KOPT-K1 (cell line): ENCODE measurements around the gene COCH.

Source experiments
- H3K27ac ChIP-seq: fragments of 200-600 bp; sonication (generic); 2 replicates; pipeline ENCODE4 v1.5.1; 2016; ENCODE audit warnings: antibody characterized with exemption, mild to moderate bottlenecking, low read depth, low read length; ENCODE audit not compliant: poor library complexity, severe bottlenecking
- H3K36me3 ChIP-seq: fragments of 200-600 bp; sonication (generic); 2 replicates; pipeline ENCODE4 v1.5.1; 2017; ENCODE audit warnings: antibody characterized with exemption, mild to moderate bottlenecking, low read length, moderate library complexity; ENCODE audit not compliant: insufficient read depth
- H3K9me3 ChIP-seq: fragments of 200-600 bp; sonication (generic); 2 replicates; pipeline ENCODE4 v1.5.1; 2017; ENCODE audit warnings: antibody characterized with exemption, low read length, mild to moderate bottlenecking; ENCODE audit not compliant: insufficient read depth, poor library complexity, severe bottlenecking

Gene COCH

GRCh38 chr14:30868736-30869135 is 5.6 kb upstream of the COCH start:
- no peaks in the 10 kb centered on the region for H3K9me3 ChIP-seq
- no peak overlapping the region for H3K27ac ChIP-seq
- H3K36me3 ChIP-seq = no peaks in the 10 kb centered on the region

GRCh38 chr14:30869551-30870155 is 4.7 kb upstream of the COCH start:
- Histone ChIP-seq H3K36me3 (no peaks in the 10 kb centered on the region), H3K9me3 (peaks cover under 1% of the 10 kb centered on the region), H3K27ac (no peak overlapping the region)

GRCh38 chr14:30872602-30873001 is 1.8 kb upstream of the COCH start:
- Histone ChIP-seq H3K27ac (no peak overlapping the region), H3K36me3 (no peaks in the 10 kb centered on the region), H3K9me3 (peaks cover 12% of the 10 kb centered on the region)

- Histone ChIP-seq H3K36me3 (no peaks in the 10 kb centered on the region), H3K27ac (no peak overlapping the region), H3K9me3 (peaks cover 12% of the 10 kb centered on the region)
Observed at GRCh38 chr14:30873308-30874119, 845 bp upstream of the COCH start.

DNA sequence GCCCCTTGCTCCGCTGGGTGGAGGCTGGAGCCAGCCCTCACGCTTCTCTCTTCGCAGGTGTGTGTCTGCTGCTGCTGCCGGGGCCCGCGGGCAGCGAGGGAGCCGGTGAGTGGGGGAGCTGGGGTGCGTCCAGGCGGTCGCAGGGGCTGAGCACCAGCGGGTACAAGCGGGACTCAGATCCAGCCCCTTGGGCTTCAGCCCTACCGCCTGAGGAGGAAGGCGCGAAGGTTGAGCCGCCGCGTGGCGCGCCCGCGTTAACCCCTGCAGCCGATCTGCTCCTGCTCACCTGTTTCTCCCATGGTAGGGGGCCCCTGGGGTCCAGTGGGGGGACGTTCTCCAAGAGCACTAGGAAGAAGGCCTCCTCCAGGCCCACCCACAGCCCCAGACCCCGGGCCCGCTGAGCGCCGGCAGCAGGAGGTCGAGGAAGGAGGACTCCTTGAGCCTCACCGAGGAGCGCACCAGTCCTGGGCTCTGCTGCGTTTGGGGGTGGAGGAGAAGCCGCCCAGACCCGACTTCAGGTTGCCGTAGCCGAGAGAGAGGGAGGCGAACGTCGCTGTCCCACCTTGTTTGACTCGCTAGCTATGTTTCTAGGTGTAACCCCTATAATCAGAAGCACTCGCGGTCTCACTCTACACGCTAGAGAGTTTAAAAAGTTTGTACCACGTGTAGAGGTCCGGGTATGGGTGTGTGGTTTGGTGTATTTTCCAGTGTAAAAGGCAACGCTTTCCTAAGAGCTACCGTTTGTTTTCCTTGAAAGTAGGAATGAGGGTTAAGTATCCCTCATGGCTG is 834 bp downstream of the COCH start:
- no peak overlapping the region for H3K27ac ChIP-seq
- peaks cover 12% of the 10 kb centered on the region for H3K9me3 ChIP-seq
- no peaks in the 10 kb centered on the region for H3K36me3 ChIP-seq

GRCh38 chr14:30875788-30876053 is 1.4 kb downstream of the COCH start:
- Histone ChIP-seq H3K36me3 (no peaks in the 10 kb centered on the region), H3K9me3 (peaks cover 12% of the 10 kb centered on the region), H3K27ac (no peak overlapping the region)

DNA sequence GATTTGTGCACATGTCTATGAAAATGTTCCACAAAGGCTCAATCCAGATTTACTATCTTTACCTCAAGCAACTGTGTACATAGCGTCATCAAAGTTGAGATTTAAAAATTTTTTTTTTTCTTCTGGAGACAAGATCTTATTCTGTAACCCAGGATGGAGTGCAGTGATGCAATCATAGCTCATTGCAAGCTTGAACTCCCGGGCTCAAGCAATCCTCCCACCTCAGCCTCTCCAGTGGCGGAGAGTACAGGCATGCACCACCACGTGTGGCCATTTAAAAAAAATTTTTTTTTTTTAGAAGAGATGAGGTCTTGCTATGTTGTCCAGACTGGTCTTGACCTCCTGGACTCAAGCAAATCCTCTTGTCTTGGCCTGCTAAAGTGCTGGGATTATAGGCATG is 2.3 kb downstream of the COCH start:
- Histone ChIP-seq H3K9me3 (peaks cover 12% of the 10 kb centered on the region), H3K36me3 (no peaks in the 10 kb centered on the region)

GRCh38 chr14:30882431-30882830 is 8.1 kb downstream of the COCH start:
- Histone ChIP-seq H3K27ac (no peak overlapping the region), H3K36me3 (no peaks in the 10 kb centered on the region), H3K9me3 (no peaks in the 10 kb centered on the region)

More for the DNA sequence above, 2.3 kb downstream of the COCH start:
- no peak overlapping the region for H3K27ac ChIP-seq

- no peaks in the 10 kb centered on the region for H3K9me3 ChIP-seq
- H3K27ac ChIP-seq = no peak overlapping the region
- H3K36me3 ChIP-seq = no peaks in the 10 kb centered on the region
Observed at GRCh38 chr14:30883508-30884294, 9.3 kb downstream of the COCH start.

- no peaks in the 10 kb centered on the region for H3K36me3 ChIP-seq
- H3K9me3 ChIP-seq = no peaks in the 10 kb centered on the region
- no peak overlapping the region for H3K27ac ChIP-seq
Observed at GRCh38 chr14:30884901-30885300, 10.5 kb downstream of the COCH start.

DNA sequence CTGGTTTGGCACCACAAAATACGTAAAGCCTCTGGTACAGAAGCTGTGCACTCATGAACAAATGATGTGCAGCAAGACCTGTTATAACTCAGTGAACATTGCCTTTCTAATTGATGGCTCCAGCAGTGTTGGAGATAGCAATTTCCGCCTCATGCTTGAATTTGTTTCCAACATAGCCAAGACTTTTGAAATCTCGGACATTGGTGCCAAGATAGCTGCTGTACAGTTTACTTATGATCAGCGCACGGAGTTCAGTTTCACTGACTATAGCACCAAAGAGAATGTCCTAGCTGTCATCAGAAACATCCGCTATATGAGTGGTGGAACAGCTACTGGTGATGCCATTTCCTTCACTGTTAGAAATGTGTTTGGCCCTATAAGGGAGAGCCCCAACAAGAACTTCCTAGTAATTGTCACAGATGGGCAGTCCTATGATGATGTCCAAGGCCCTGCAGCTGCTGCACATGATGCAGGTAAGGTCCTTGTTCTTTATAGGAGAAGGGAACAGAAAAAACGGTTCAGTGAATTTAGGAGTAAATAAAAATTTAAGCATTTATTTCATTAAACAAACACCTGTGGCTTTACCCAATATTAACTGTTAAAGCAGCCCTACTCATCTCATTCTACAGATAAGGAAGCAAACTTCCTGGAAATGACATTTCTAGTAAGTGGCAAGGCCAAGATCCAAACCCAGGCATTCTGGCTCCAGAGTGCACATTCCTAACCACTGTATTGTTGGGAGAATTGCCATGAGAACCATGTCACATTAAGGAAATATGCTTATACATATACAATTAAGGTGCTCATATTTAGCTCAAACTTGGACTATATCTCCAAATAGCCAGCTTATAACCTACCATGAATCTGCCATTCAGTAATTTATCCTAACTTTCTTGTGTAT is 11.7 kb downstream of the COCH start:
- Histone ChIP-seq H3K27ac (no peak overlapping the region), H3K36me3 (no peaks in the 10 kb centered on the region), H3K9me3 (no peaks in the 10 kb centered on the region)

- Histone ChIP-seq H3K36me3 (peaks cover 6% of the 10 kb centered on the region; the same call in 1 of the 2 replicates), H3K9me3 (no peaks in the 10 kb centered on the region), H3K27ac (no peak overlapping the region)
Observed at GRCh38 chr14:30888480-30889243, 14.3 kb downstream of the COCH start.

DNA sequence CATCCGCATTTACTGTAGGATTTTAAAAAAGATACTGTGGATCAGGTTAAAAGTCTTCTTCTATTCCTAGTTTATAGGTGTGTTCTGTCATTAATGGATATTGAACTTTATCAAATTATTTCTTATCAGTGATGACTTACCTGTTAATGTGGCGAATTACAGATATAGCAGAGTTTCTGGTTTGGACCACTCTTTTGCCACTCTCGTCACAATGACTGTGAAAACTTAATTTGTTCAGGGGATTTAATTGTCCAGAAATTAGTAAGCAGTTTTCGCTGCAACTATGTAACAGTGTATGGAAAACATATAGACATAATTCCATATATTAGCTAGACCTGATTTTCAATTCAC is 14.9 kb downstream of the COCH start:
- Histone ChIP-seq H3K27ac (no peak overlapping the region), H3K9me3 (no peaks in the 10 kb centered on the region), H3K36me3 (peaks cover 10% of the 10 kb centered on the region; the same call in 1 of the 2 replicates)

GRCh38 chr14:30893819-30894218 is 19.5 kb downstream of the COCH start:
- Histone ChIP-seq H3K27ac (no peak overlapping the region), H3K9me3 (no peaks in the 10 kb centered on the region), H3K36me3 (peaks cover 54% of the 10 kb centered on the region)
